HepG2 (cell line): ENCODE measurements around the gene UTP15. TPM values are rescaled to one million over a fixed set of nuclear protein-coding genes. Genes with fewer than 3 reads are reported as not detected.

ENCODE experiments used
- ATAC-seq: fragments of 200-7000 bp; cut with Tn5 transposase; 3 replicates; pipeline ENCODE4 v1.9.1; 2020; ENCODE audit warnings: mild to moderate bottlenecking, moderate library complexity
- BruUV-seq: library from RNA; stranded (reverse); fragments of 400-500 nt; replicated peaks from 2 replicates; lab custom pipeline; 2021; lab: Mats Ljungman, UMichigan
- CTCF ChIA-PET: fragments of 300-600 bp; formaldehyde crosslinking; extraction: SDS; loops from one replicate; lab custom pipeline; 2021; ENCODE audit warnings: low total read pairs, inconsistent platforms, low intra/inter-chr PET ratio; lab: Yijun Ruan, JAX
- POLR2A ChIA-PET: fragments of 350-600 bp; sonication (Branson Sonifier 250); formaldehyde crosslinking; loops from one replicate; lab custom pipeline; 2020; ENCODE audit warnings: antibody characterized with exemption, inconsistent platforms; lab: Yijun Ruan, JAX
- DNase-seq: peaks from one replicate; pipeline ENCODE4 v3.0.0-alpha.2; 2015; ENCODE audit warnings: low spot score
- FAIRE-seq: peaks from 3 replicates; lab custom pipeline; 2011; peaks lifted over from hg19 to GRCh38; lab: Jason Lieb, UNC
- H2AFZ ChIP-seq: one replicate; pipeline ENCODE4 v1.6.1; 2011; ENCODE audit warnings: low read length, inconsistent platforms
- H3K27ac ChIP-seq: fragments of 300-600 bp; 3 replicates; pipeline ENCODE4 v1.8.0; 2011; ENCODE audit warnings: mixed run types, mild to moderate bottlenecking, mixed read lengths, low read length, inconsistent platforms; ENCODE audit not compliant: insufficient read depth; ENCODE audit errors: extremely low read length
- H3K27me3 ChIP-seq, 2 experiments: fragments of 200-600 bp in 1 of 2; 2 replicates in 1 of 2; 3 replicates in 1 of 2; pipeline versions ENCODE4 v1.6.0 to v1.8.0; 2011; ENCODE audit warnings: low read length in 2 of 2, mild to moderate bottlenecking in 2 of 2, moderate library complexity in 2 of 2, inconsistent platforms in 1 of 2; ENCODE audit not compliant: insufficient read depth in 2 of 2, control insufficient read depth in 1 of 2
- H3K36me3 ChIP-seq, 2 experiments: fragments of 200-600 bp in 1 of 2; replicated peaks in 1 of 2; 2 replicates in 1 of 2; 3 replicates in 1 of 2; pipeline versions ENCODE4 v1.5.1 to v1.8.0; 2011; ENCODE audit warnings: low read length in 2 of 2, inconsistent platforms in 1 of 2; ENCODE audit not compliant: insufficient read depth in 2 of 2, control insufficient read depth in 1 of 2
- H3K4me1 ChIP-seq: 2 replicates; pipeline ENCODE4 v1.5.1; 2012; ENCODE audit warnings: low read length, inconsistent platforms; ENCODE audit not compliant: insufficient read depth
- H3K4me2 ChIP-seq: 2 replicates; pipeline ENCODE4 v1.6.0; 2011; ENCODE audit warnings: low read depth, low read length, inconsistent platforms
- H3K4me3 ChIP-seq, 3 experiments: fragments of 200-600 bp in 1 of 3; sonication (generic), shearing (Covaris generic) in 1 of 3; replicated peaks in 1 of 3; 2 replicates each; pipeline ENCODE4 v1.5.1; 2011 to 2016; ENCODE audit warnings: low read length in 3 of 3, inconsistent platforms in 2 of 3, low read depth in 2 of 3, mild to moderate bottlenecking in 2 of 3, control low read depth in 1 of 3, mixed read lengths in 1 of 3; ENCODE audit not compliant: insufficient read depth in 1 of 3
- H3K79me2 ChIP-seq: one replicate; pipeline ENCODE4 v1.6.1; 2011; ENCODE audit warnings: low read length, inconsistent platforms; ENCODE audit not compliant: insufficient read depth
- H3K9ac ChIP-seq: 2 replicates; pipeline ENCODE4 v1.6.0; 2011; ENCODE audit warnings: mild to moderate bottlenecking, low read depth, low read length, inconsistent platforms; ENCODE audit not compliant: insufficient read depth
- H3K9me3 ChIP-seq: 2 replicates; pipeline ENCODE4 v1.5.1; 2012; ENCODE audit warnings: mild to moderate bottlenecking, low read length
- H4K20me1 ChIP-seq: 2 replicates; pipeline ENCODE4 v1.6.0; 2011; ENCODE audit warnings: inconsistent platforms, mild to moderate bottlenecking, low read length, moderate library complexity; ENCODE audit not compliant: insufficient read depth
- EP300 ChIP-seq, 3 experiments: sonication (generic) in 1 of 3; formaldehyde crosslinking in 1 of 3; IDR thresholded peaks; 2 replicates each; pipeline versions ENCODE4 v1.5.1 to v1.6.1; 2011 to 2020; ENCODE audit warnings: low read depth in 2 of 3, low read length in 2 of 3, borderline replicate concordance in 1 of 3, improper control_type of control experiment in 1 of 3, mild to moderate bottlenecking in 1 of 3, missing genetic modification reagents in 1 of 3, moderate library complexity in 1 of 3
- HNF4A ChIP-seq: sonication (generic); formaldehyde crosslinking; IDR thresholded peaks from 2 replicates; pipeline ENCODE4 v1.4.0; 2020; ENCODE audit warnings: missing genetic modification reagents
- KDM6A ChIP-seq: IDR thresholded peaks from 2 replicates; pipeline ENCODE4 v1.6.1; 2016; ENCODE audit warnings: low read depth
- POLR2A ChIP-seq, 2 experiments: IDR thresholded peaks; 2 replicates each; pipeline ENCODE4 v1.6.1; 2011; ENCODE audit warnings: low read depth in 2 of 2, low read length in 2 of 2, mild to moderate bottlenecking in 1 of 2, moderate library complexity in 1 of 2; ENCODE audit not compliant: insufficient read depth in 1 of 2
- SOX13 ChIP-seq, 3 experiments: fragments of 450-650 bp in 1 of 3; sonication (generic) in 1 of 3; formaldehyde crosslinking in 1 of 3; IDR thresholded peaks in 2 of 3; conservative IDR thresholded peaks in 1 of 3; 2 replicates each; pipeline versions ENCODE4 v1.5.0 to v1.6.1; 2016 to 2020; ENCODE audit warnings: antibody characterized with exemption in 1 of 3, mild to moderate bottlenecking in 1 of 3, missing compliant biosample characterization in 1 of 3, missing genetic modification reagents in 1 of 3, moderate library complexity in 1 of 3
- TCF7 ChIP-seq: sonication (generic); IDR thresholded peaks from 2 replicates; pipeline ENCODE4 v1.6.1; 2016; ENCODE audit warnings: antibody characterized with exemption, low read depth
- TFE3 ChIP-seq: IDR thresholded peaks from 2 replicates; pipeline ENCODE4 v1.6.1; 2016
- ZFX ChIP-seq: sonication (generic); formaldehyde crosslinking; IDR thresholded peaks from 2 replicates; pipeline ENCODE4 v1.4.0; 2020; ENCODE audit warnings: mild to moderate bottlenecking, low read depth, missing genetic modification reagents, moderate library complexity
- ZNF280D ChIP-seq: sonication (generic); formaldehyde crosslinking; IDR thresholded peaks from 2 replicates; pipeline ENCODE4 v1.5.1; 2020; ENCODE audit warnings: mild to moderate bottlenecking, missing genetic modification reagents
- ZNF326 ChIP-seq: sonication (generic); formaldehyde crosslinking; IDR thresholded peaks from 2 replicates; pipeline ENCODE4 v1.4.0; 2020; ENCODE audit warnings: missing genetic modification reagents, borderline replicate concordance
- WGBS: methylation state at CpG from one replicate; pipeline ENCODE4 v1.1.6; 2017; ENCODE audit warnings: low lambda C conversion rate; 5-methylcytosine and 5-hydroxymethylcytosine counted together
- in situ Hi-C: cut with HindIII; loops from 2 replicates; pipeline ENCODE4 v1.10.0; 2017; ENCODE audit warnings: low pct_unique_long_range_greater_than_20kb; ENCODE audit not compliant: extremely low pct_ligation_motif_present
- intact Hi-C: fragments of 100-400 bp; cut with micrococcal nuclease; formaldehyde crosslinking; loops from one replicate; pipeline ENCODE4 v1.10.0; 2022; ENCODE audit not compliant: unreplicated experiment
- polyA plus RNA-seq, 8 experiments: library from polyadenylated mRNA; depleted of rRNA in 3 of 8; stranded (reverse) in 7 of 8; unstranded in 1 of 8; fragments of >200 nt; fragmentation: Illumina TruSeq in 4 of 8; extraction: Trizol in 4 of 8; gene quantifications; 2 replicates each; pipeline versions ENCODE4 v1.2.1 to v1.2.3, GENCODE V29; 2011 to 2016; ENCODE audit warnings: low read depth in 4 of 8, missing spikeins in 1 of 8, mixed read lengths in 1 of 8; ENCODE audit not compliant: insufficient read depth in 1 of 8
- total RNA-seq, 5 experiments: library from RNA; depleted of rRNA; stranded (reverse); fragments of >200 nt; fragmentation: Illumina TruSeq; extraction: Trizol; gene quantifications; 2 replicates each; pipeline ENCODE4 v1.2.3, GENCODE V29; 2016; ENCODE audit warnings: low read depth in 1 of 5
- TF ChIP-seq, protein P1 (sequence below): sonication (generic); formaldehyde crosslinking; IDR thresholded peaks from 2 replicates; pipeline ENCODE4 v1.4.0; 2020; ENCODE audit warnings: missing genetic modification reagents

UTP15 gene
- total and polyA plus RNA-seq, 2 of the 13 experiments (the other 11 are each of a cell fraction or from before 2014, with no cell fraction given): 7.3 to 35.8 TPM

DNA sequence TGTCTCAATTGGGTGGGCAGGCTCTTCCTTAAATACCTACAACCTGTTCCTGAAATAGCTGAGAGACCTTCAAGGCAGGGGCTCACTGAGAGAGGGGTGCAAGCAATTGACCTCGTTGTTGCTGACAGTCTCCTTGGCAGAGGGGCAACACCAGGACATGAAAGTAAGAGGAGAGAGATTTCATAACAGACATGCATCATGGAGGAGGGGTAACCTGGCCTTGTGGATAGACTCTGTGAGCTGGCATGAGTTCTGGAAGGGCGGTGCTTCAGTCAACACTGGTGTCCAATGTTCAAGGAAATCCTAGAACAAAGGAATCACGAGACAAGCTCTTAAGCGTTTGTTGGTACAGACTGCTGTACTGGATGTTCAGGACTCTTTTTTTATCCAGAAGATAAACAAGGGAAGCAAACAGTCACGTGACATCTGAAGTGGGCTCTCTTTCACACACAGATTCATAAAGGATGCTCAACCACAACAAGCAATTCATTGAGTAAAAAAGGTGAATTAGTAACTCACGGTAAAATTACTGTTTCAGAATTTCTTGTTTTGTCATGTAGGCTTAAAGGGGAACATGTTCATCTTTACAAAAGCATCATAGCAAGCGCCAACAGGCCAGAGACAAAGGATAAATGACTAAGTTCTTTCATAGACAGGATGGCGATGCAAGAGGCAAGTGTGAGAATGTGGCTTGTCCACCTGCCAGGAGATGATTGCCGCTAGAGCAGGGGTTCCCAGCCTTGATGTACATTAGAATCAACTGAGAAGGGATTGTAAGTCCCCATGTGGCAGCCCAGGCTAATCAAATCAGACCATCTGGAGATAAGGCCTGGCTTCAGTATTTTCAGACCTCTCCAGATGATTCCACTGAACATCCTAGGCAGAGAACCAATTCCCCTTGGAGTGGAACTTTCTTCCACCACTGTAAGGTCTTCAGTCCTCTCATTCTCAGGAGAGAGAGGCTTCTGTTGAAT is 20.8 kb upstream of the UTP15 start (continued):
- TF ChIP-seq, protein P1, sequence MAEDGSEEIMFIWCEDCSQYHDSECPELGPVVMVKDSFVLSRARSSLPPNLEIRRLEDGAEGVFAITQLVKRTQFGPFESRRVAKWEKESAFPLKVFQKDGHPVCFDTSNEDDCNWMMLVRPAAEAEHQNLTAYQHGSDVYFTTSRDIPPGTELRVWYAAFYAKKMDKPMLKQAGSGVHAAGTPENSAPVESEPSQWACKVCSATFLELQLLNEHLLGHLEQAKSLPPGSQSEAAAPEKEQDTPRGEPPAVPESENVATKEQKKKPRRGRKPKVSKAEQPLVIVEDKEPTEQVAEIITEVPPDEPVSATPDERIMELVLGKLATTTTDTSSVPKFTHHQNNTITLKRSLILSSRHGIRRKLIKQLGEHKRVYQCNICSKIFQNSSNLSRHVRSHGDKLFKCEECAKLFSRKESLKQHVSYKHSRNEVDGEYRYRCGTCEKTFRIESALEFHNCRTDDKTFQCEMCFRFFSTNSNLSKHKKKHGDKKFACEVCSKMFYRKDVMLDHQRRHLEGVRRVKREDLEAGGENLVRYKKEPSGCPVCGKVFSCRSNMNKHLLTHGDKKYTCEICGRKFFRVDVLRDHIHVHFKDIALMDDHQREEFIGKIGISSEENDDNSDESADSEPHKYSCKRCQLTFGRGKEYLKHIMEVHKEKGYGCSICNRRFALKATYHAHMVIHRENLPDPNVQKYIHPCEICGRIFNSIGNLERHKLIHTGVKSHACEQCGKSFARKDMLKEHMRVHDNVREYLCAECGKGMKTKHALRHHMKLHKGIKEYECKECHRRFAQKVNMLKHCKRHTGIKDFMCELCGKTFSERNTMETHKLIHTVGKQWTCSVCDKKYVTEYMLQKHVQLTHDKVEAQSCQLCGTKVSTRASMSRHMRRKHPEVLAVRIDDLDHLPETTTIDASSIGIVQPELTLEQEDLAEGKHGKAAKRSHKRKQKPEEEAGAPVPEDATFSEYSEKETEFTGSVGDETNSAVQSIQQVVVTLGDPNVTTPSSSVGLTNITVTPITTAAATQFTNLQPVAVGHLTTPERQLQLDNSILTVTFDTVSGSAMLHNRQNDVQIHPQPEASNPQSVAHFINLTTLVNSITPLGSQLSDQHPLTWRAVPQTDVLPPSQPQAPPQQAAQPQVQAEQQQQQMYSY (CRISPR knock-in tag): no peak
- TF ChIP-seq ZFX (CRISPR knock-in tag): peak; percentile 32

GRCh38 chr5:73545403-73545779 is 20.2 kb upstream of the UTP15 start:
- Histone ChIP-seq H4K20me1 (no peaks in the 10 kb centered on the region), H3K4me1 (peaks cover 78% of the 10 kb centered on the region), H3K9me3 (no peaks in the 10 kb centered on the region), H3K4me2 (peak overlapping the region; percentile 73), H3K27me3 (no peaks in the 10 kb centered on the region), H3K79me2 (no peaks in the 10 kb centered on the region), H3K4me3 (peak overlapping the region; percentile 25 to 42 (median 28); a peak in 5 of 6 replicates), H3K9ac (peak overlapping the region; percentile 70), H3K27ac (peak overlapping the region; percentile 88), H2AFZ (peak overlapping the region; percentile 16), H3K36me3 (no peaks in the 10 kb centered on the region)
- CTCF ChIA-PET: no interaction called here
- peak; percentile 78 for ATAC-seq
- POLR2A ChIA-PET: interaction anchor here (1.4 kb wide), 1 partner anchor 20 kb away, joined by 9 read pairs; the partner anchor contains the start of genes ANKRA2 and UTP15
- WGBS: 0% methylated on average over 1 of the region's 1 CpG
- in situ Hi-C loops: no loop called here
- FAIRE-seq: peak; percentile 89
- no TSS peak for BruUV-seq
- intact Hi-C loops: loop anchor here (2.0 kb wide), 1 partner anchor 19 kb away; the partner anchor contains the start of genes ANKRA2 and UTP15
- peak; percentile 66 for DNase-seq
- TF ChIP-seq EP300 (IDR thresholded peaks at IDR 0.05; ENCODE audit: low read depth in 2 of 2, low read length in 2 of 2) (peak in 1 of 2 experiments; percentile 9; a peak in 1 of 4 replicates), EP300 (CRISPR knock-in tag; IDR thresholded peaks at IDR 0.05; ENCODE audit: borderline replicate concordance) (no peak), ZNF280D (0 out of 2 replicates have a peak, but pooled peaks have one; percentile 3), HNF4A (CRISPR knock-in tag) (peak; percentile 35), TFE3 (no peak), TCF7 (0 out of 2 replicates have a peak, but pooled peaks have one; percentile 4), POLR2A (IDR thresholded peaks at IDR 0.05; ENCODE audit: insufficient read depth in 1 of 2, low read depth in 2 of 2, low read length in 2 of 2) (peak in 1 of 2 experiments; percentile 39; a peak in 1 of 4 replicates), SOX13 (IDR thresholded peaks at IDR 0.05) (no peak), SOX13 (CRISPR knock-in tag; conservative IDR thresholded peaks at IDR 0.05 in 1 of 2, IDR thresholded peaks at IDR 0.05 in 1 of 2) (peak in 1 of 2 experiments; percentile 62; a peak in 2 of 4 replicates), ZNF326 (CRISPR knock-in tag) (no peak), KDM6A (CRISPR knock-in tag) (no peak)
